ENCODE results near the gene PXMP4. TPM values are rescaled to one million over a fixed set of nuclear protein-coding genes. Genes with fewer than 3 reads are reported as not detected.

PXMP4 gene
- total RNA-seq, 3 donors from 2014 or later: 14.5 to 18.6 (median 18.2) TPM

DNA sequence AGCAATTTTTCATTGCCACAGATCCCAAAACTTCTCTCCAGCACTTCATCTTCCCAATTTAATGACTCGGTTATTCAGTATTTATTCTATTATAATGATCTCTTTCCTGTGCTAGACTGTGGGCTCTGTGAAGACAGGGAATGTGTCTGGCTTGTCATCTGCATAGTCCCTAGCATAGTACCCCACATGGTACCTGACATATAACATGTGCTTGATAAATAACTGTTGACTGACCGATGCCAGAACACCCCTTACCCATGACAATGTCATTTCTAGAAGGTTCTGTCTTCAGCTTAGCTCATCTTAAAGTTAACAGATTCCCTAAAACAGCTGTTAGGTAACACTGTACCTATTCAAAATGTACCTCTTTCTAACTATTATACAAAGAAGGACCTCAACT, 3.6 kb downstream of the PXMP4 start:
- H3K9me3 ChIP-seq: no peaks in the 10 kb centered on the region
- H3K36me3 ChIP-seq (ENCODE audit: low read depth): no peaks in the 10 kb centered on the region
- DNase-seq: no peak
- intact Hi-C loops (cut with DNase I, micrococcal nuclease): no loop called here
- no peak for ATAC-seq
- H3K4me3 ChIP-seq: no peak overlapping the region
- TF ChIP-seq, protein P1, sequence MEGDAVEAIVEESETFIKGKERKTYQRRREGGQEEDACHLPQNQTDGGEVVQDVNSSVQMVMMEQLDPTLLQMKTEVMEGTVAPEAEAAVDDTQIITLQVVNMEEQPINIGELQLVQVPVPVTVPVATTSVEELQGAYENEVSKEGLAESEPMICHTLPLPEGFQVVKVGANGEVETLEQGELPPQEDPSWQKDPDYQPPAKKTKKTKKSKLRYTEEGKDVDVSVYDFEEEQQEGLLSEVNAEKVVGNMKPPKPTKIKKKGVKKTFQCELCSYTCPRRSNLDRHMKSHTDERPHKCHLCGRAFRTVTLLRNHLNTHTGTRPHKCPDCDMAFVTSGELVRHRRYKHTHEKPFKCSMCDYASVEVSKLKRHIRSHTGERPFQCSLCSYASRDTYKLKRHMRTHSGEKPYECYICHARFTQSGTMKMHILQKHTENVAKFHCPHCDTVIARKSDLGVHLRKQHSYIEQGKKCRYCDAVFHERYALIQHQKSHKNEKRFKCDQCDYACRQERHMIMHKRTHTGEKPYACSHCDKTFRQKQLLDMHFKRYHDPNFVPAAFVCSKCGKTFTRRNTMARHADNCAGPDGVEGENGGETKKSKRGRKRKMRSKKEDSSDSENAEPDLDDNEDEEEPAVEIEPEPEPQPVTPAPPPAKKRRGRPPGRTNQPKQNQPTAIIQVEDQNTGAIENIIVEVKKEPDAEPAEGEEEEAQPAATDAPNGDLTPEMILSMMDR (IDR thresholded peaks at IDR 0.05): no peak
- peaks cover 16% of the 10 kb centered on the region for H3K4me1 ChIP-seq (ENCODE audit: low read depth)

DNA sequence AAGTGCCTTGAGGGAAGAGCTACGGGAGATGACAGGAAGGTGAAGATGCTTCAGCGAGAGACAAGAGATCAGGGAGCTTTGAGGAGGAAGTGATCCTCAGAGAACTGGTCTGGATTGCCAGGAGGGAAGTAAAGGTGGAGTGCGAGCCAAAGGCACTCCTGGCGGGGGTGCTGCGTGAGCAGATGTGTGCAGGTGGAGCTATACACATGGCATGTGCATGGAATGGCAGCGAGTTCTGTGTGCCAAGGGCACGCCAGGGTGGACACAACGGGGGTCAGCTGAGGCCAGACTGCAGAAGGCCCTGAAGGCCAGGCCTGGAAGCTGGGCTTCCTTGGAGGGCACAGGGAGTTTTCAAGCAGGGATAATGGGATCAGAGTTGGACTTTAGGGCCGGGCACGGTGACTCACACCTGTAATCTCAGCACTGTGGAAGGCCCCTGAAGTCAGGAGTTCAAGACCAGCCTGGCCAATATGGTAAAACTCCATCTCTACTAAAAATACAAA, 6.2 kb downstream of the PXMP4 start:
- ATAC-seq: no peak
- Histone ChIP-seq H3K4me3 (no peak overlapping the region), H3K9me3 (no peaks in the 10 kb centered on the region), H3K36me3 (ENCODE audit: low read depth) (no peaks in the 10 kb centered on the region), H3K4me1 (ENCODE audit: low read depth) (peaks cover 6% of the 10 kb centered on the region)
- intact Hi-C loops (cut with DNase I, micrococcal nuclease): no loop called here
- DNase-seq: no peak
- TF ChIP-seq, protein P1 (IDR thresholded peaks at IDR 0.05): no peak

GRCh38 chr20:33711446-33711738, 8.7 kb downstream of the PXMP4 start:
- Histone ChIP-seq H3K9me3 (no peaks in the 10 kb centered on the region), H3K4me1 (ENCODE audit: low read depth) (peaks cover 3% of the 10 kb centered on the region), H3K4me3 (no peak overlapping the region), H3K36me3 (ENCODE audit: low read depth) (no peaks in the 10 kb centered on the region)
- ATAC-seq (no peak), DNase-seq (no peak)
- intact Hi-C loops (cut with DNase I, micrococcal nuclease): no loop called here
- TF ChIP-seq, protein P1 (IDR thresholded peaks at IDR 0.05): no peak

- intact Hi-C loops (cut with DNase I, micrococcal nuclease): no loop called here
- no peak for DNase-seq
- TF ChIP-seq, protein P1 (IDR thresholded peaks at IDR 0.05): no peak
- Histone ChIP-seq H3K4me1 (ENCODE audit: low read depth) (peaks cover 3% of the 10 kb centered on the region), H3K9me3 (no peaks in the 10 kb centered on the region), H3K4me3 (no peak overlapping the region), H3K36me3 (ENCODE audit: low read depth) (no peaks in the 10 kb centered on the region)
- no peak for ATAC-seq
These were observed 9.2 kb downstream of the PXMP4 start for GRCh38 chr20:33710681-33711445.

- no peaks in the 10 kb centered on the region for H3K9me3 ChIP-seq
- ATAC-seq: peak; percentile 25
- H3K36me3 ChIP-seq (ENCODE audit: low read depth): no peaks in the 10 kb centered on the region
- H3K4me1 ChIP-seq (ENCODE audit: low read depth): peaks cover 3% of the 10 kb centered on the region
- intact Hi-C loops (cut with DNase I, micrococcal nuclease): no loop called here
- DNase-seq: no peak
- TF ChIP-seq, protein P1 (IDR thresholded peaks at IDR 0.05): no peak
- no peak overlapping the region for H3K4me3 ChIP-seq
These were observed 10.1 kb downstream of the PXMP4 start for GRCh38 chr20:33709905-33710541.

All from mucosa of descending colon (tissue), 3 donors.